Upper lobe of right lung (tissue), 1 donor: Measurements from ENCODE around the gene CPAMD8. TPM values are rescaled to one million over a fixed set of nuclear protein-coding genes. Genes with fewer than 3 reads are reported as not detected.

Experiments used
- ATAC-seq: fragments of 200-7000 bp; cut with Tn5 transposase; one replicate; pipeline ENCODE4 v1.9.1; 2020; ENCODE audit warnings: mild to moderate bottlenecking, moderate library complexity
- DNase-seq: peaks from one replicate; pipeline ENCODE4 v3.0.0-alpha.2; 2020
- H3K27ac ChIP-seq: fragments of 200-600 bp; one replicate; pipeline ENCODE4 v1.8.0; 2022
- H3K27me3 ChIP-seq: fragments of 200-600 bp; one replicate; pipeline ENCODE4 v1.8.0; 2022; ENCODE audit warnings: mild to moderate bottlenecking
- H3K36me3 ChIP-seq: fragments of 200-600 bp; one replicate; pipeline ENCODE4 v1.8.0; 2022
- H3K4me1 ChIP-seq: fragments of 200-600 bp; one replicate; pipeline ENCODE4 v1.8.0; 2022
- H3K4me3 ChIP-seq: fragments of 200-600 bp; one replicate; pipeline ENCODE4 v1.8.0; 2022; ENCODE audit warnings: mild to moderate bottlenecking
- H3K9me3 ChIP-seq: fragments of 200-600 bp; one replicate; pipeline ENCODE4 v1.8.0; 2022
- intact Hi-C: fragments of 100-400 bp; cut with DNase I; formaldehyde crosslinking; loops from one replicate; pipeline ENCODE4 v1.11.0; 2022
- total RNA-seq: library from RNA; stranded (reverse); fragmentation: NEBNext Ultra II Directional; extraction: Animal tissue kit (Norgen Biotek cat#: 25700); gene quantifications from one replicate; pipeline ENCODE4 v1.2.1, GENCODE V29; 2021
- TF ChIP-seq, protein P1 (sequence below): fragments of 200-600 bp; IDR thresholded peaks from one replicate; pipeline ENCODE4 v1.8.0; 2022; ENCODE audit warnings: antibody characterized with exemption
- donor health status: DM: no; HTN: yes; CAD: no; lungs with severe emphysema.

The CPAMD8 gene
- total RNA-seq, 1 donor from 2014 or later = 50.9 TPM

DNA sequence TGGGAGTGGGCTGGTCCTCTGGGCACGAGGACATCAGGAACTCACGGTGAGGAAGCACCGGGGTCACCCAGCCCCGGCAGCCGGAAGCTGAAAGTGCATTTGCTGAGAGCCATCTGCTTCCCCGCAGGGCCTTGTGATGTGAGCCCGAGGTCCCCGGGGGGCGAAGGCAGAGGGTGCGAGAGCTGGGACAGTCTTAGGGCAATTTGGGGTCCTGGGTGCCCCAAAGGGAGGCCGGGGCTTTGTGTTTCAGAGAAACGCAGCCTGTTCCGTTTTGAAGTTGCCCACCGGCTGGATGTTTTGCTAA is 133.0 kb downstream of the CPAMD8 start:
- Histone ChIP-seq H3K4me3 (no peak overlapping the region), H3K27ac (no peak overlapping the region), H3K9me3 (no peaks in the 10 kb centered on the region), H3K27me3 (no peaks in the 10 kb centered on the region), H3K36me3 (no peaks in the 10 kb centered on the region), H3K4me1 (peaks cover 15% of the 10 kb centered on the region)
- TF ChIP-seq, protein P1, sequence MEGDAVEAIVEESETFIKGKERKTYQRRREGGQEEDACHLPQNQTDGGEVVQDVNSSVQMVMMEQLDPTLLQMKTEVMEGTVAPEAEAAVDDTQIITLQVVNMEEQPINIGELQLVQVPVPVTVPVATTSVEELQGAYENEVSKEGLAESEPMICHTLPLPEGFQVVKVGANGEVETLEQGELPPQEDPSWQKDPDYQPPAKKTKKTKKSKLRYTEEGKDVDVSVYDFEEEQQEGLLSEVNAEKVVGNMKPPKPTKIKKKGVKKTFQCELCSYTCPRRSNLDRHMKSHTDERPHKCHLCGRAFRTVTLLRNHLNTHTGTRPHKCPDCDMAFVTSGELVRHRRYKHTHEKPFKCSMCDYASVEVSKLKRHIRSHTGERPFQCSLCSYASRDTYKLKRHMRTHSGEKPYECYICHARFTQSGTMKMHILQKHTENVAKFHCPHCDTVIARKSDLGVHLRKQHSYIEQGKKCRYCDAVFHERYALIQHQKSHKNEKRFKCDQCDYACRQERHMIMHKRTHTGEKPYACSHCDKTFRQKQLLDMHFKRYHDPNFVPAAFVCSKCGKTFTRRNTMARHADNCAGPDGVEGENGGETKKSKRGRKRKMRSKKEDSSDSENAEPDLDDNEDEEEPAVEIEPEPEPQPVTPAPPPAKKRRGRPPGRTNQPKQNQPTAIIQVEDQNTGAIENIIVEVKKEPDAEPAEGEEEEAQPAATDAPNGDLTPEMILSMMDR = no peak
- intact Hi-C loops = no loop called here
- no peak for ATAC-seq
- no peak for DNase-seq

GRCh38 chr19:16892868-16893685 is 133.5 kb downstream of the CPAMD8 start:
- intact Hi-C loops = no loop called here

DNA sequence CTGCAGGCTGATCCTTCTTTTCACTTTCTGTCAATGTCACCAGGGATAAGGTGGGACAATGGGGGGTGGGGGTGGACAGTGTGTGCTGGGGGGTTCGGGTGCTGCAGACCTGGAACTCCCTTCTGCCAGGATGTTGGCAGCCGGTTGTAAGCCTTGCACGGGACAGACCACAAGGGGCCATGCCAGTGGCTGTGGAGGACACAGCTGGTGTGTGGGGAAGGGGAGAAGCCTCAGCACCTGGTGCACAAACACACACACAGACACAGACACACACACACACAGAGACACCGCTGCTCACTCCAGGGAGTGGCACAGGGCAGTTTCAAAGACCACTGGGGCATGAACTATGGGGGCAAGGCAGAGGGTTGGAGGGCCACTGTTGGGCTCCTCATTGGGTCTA is 134.2 kb downstream of the CPAMD8 start:
- TF ChIP-seq, protein P1 = no peak
- peaks cover 20% of the 10 kb centered on the region for H3K4me1 ChIP-seq
- H3K36me3 ChIP-seq = no peaks in the 10 kb centered on the region
- intact Hi-C loops = no loop called here
- H3K4me3 ChIP-seq = no peak overlapping the region
- no peak for ATAC-seq
- DNase-seq = no peak
- no peaks in the 10 kb centered on the region for H3K27me3 ChIP-seq
- no peaks in the 10 kb centered on the region for H3K9me3 ChIP-seq
- H3K27ac ChIP-seq = no peak overlapping the region

More at GRCh38 chr19:16892868-16893685, 133.5 kb downstream of the CPAMD8 start:
- Histone ChIP-seq H3K4me3 (no peak overlapping the region), H3K4me1 (peaks cover 20% of the 10 kb centered on the region), H3K27ac (no peak overlapping the region), H3K27me3 (no peaks in the 10 kb centered on the region), H3K9me3 (no peaks in the 10 kb centered on the region), H3K36me3 (no peaks in the 10 kb centered on the region)
- DNase-seq (no peak), ATAC-seq (no peak)
- TF ChIP-seq, protein P1 = no peak

DNA sequence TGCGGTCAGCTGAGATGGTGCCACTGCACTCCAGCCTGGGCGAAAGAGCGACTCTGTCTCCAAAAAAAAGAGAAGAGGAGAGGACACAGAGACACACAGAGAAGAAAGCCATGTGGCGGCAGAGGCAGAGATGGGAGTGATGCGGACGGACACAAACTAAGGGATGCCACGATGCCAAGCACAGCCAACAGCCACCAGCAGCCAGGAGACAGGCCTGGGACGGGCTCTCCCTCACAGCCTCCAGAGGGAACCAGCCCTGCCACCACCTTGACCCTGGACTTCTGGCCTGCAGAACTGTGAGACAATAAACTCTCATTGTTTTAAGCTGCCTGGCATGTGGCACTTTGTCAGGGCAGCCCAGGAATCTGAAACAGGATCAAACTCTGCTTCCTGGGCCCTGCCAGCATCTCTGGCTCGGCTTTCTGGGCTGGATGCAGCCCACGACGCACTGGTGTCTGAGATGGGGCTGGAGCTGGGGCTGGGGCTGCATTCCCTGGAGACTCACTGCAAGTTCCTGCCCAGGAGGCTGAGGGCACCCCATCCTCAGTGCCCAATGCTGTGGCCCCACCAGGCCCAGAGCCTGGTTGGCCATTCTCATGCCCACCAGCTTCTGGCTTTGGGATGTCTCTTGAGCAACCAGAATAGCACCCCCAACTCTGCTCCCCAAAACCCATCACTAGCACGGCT is 134.8 kb downstream of the CPAMD8 start:
- Histone ChIP-seq H3K27ac (no peak overlapping the region), H3K4me1 (peaks cover 20% of the 10 kb centered on the region), H3K9me3 (no peaks in the 10 kb centered on the region), H3K36me3 (no peaks in the 10 kb centered on the region), H3K4me3 (no peak overlapping the region), H3K27me3 (no peaks in the 10 kb centered on the region)
- DNase-seq (no peak), ATAC-seq (no peak)
- TF ChIP-seq, protein P1 = no peak
- intact Hi-C loops = no loop called here

DNA sequence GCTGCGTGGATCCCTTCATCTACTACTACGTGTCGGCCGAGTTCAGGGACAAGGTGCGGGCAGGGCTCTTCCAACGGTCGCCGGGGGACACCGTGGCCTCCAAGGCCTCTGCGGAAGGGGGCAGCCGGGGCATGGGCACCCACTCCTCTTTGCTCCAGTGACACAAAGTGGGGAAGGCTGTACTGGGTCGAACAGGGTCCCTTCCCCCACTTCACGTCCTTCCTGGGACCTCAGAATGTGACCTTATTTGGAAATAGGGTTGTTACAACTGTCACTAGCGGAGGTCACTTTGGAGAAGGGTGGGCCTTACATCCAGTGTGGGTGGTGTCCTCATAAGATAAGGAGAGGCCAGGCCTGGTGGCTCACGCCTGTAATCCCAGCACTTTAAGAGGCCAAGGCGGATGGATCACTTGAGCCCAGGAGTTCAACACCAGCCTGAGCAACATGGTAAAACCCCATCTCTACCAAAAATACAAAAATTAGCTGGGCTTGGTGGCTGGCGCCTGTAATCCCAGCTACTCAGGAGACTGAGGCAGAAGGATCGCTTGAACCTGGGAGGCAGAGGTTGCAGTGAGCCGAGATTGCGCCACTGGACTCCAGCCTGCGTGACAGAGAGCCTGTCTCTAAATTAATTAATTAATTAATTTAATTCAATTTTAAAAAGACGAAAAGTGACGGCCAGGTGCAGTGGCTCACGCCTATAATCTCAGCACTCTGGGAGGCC is 136.0 kb downstream of the CPAMD8 start:
- H3K4me1 ChIP-seq = peaks cover 19% of the 10 kb centered on the region
- ATAC-seq (no peak), DNase-seq (no peak)
- peak overlapping the region; percentile 40 for H3K4me3 ChIP-seq
- no peaks in the 10 kb centered on the region for H3K36me3 ChIP-seq
- intact Hi-C loops = no loop called here
- H3K27ac ChIP-seq = peak overlapping the region; percentile 70
- no peaks in the 10 kb centered on the region for H3K9me3 ChIP-seq
- TF ChIP-seq, protein P1 = no peak
- no peaks in the 10 kb centered on the region for H3K27me3 ChIP-seq
